ENCODE results near the gene HSPA1A. TPM values are rescaled to one million over a fixed set of nuclear protein-coding genes. Genes with fewer than 3 reads are reported as not detected.

HSPA1A gene
- total RNA-seq, 1 experiment from 2014 or later: 51.2 TPM

DNA sequence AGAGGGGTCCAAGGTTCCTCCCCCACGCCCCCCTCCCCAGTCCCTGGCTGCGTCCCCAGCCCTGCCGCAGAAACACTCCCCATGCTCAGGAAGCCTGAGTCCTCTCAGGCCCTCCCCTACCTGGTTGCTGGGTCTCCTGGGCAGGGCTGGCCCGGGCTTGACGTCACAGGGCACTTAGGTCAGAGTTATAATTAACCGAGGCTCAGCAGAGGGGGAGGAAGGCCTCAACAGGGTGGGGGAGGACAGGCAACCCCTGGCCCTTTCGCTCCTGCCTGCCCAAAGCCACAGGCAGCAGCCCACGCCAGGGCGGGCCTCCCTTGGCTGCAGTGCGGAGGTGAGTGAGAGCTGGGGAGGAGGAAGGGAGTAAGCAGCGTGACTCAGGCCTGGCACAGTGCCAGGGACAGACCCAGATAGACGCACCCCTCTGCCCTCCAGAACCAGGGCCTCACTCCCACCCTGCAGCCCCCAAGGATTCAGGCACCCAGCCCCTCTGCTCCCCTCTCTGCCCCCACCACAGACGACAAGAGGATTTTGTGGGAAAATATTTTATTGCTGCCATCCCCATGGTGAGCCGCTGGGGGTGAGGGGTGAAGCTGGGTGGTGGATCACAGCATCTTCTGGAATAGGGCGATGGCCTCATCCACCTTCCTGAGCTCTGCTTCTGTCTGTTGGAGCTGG, 38.2 kb upstream of the HSPA1A start, which contains the start of gene VWA7:
TSS of gene VWA7 (minus strand) at position 340 of the 678 bp plus-strand sequence. CDS start 549 bp downstream, outside the sequence.
- H2AK5ac ChIP-seq (ENCODE audit: insufficient read length, low read length): no peak within 1 kb of the TSS
- no peak within 1 kb of the TSS for H3K14ac ChIP-seq (ENCODE audit: insufficient read depth, low read length)
- Mint-ChIP-seq H3K36me3 (ENCODE audit: insufficient read depth in 1 of 3, low read depth in 3 of 3) (peaks cover 24 to 45% (median 30%) of the 10 kb centered on the region in 3 experiments; a peak in 6 of 7 replicates), H3K27me3 (ENCODE audit: low read depth) (no peaks in the 10 kb centered on the region), H3K4me3 (no peak within 1 kb of the TSS), H3K9me3 (no peaks in the 10 kb centered on the region), H3K27ac (peak within 1 kb of the TSS in 2 of 3 experiments; percentile 52 to 61; a peak in 4 of 7 replicates), H3K4me1 (peaks cover 5 to 10% of the 10 kb centered on the region in 2 experiments; a peak in 3 of 4 replicates)
- H2BK12ac ChIP-seq (ENCODE audit: insufficient read length, low read depth, low read length): no peak within 1 kb of the TSS
- no peak within 1 kb of the TSS for H3K18ac ChIP-seq (ENCODE audit: insufficient read length, low read depth, low read length)
- H3K4me2 ChIP-seq (ENCODE audit: insufficient read depth, insufficient read length, low read length): no peak within 1 kb of the TSS
- DNase-seq: no peak
- H3K27ac ChIP-seq (ENCODE audit: insufficient read length, low read depth, low read length): no peak within 1 kb of the TSS
- H4K8ac ChIP-seq (replicated peaks; ENCODE audit: insufficient read length, low read depth, low read length): no peak within 1 kb of the TSS
- no CpG with 5 or more reads among the region's 15 CpGs for WGBS (ENCODE audit: extremely low coverage, insufficient read length, low lambda C conversion rate)
- H3K56ac ChIP-seq (ENCODE audit: insufficient read length, low read depth, low read length): no peak within 1 kb of the TSS
- TF ChIP-seq, protein P1, sequence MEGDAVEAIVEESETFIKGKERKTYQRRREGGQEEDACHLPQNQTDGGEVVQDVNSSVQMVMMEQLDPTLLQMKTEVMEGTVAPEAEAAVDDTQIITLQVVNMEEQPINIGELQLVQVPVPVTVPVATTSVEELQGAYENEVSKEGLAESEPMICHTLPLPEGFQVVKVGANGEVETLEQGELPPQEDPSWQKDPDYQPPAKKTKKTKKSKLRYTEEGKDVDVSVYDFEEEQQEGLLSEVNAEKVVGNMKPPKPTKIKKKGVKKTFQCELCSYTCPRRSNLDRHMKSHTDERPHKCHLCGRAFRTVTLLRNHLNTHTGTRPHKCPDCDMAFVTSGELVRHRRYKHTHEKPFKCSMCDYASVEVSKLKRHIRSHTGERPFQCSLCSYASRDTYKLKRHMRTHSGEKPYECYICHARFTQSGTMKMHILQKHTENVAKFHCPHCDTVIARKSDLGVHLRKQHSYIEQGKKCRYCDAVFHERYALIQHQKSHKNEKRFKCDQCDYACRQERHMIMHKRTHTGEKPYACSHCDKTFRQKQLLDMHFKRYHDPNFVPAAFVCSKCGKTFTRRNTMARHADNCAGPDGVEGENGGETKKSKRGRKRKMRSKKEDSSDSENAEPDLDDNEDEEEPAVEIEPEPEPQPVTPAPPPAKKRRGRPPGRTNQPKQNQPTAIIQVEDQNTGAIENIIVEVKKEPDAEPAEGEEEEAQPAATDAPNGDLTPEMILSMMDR (conservative IDR thresholded peaks at IDR 0.05): no peak
- H3K23me2 ChIP-seq (ENCODE audit: insufficient read length, low read depth, low read length, poor library complexity, severe bottlenecking): no peaks in the 10 kb centered on the region
- H4K5ac ChIP-seq (ENCODE audit: insufficient read length, low read depth, low read length): no peak within 1 kb of the TSS
- H3K9ac ChIP-seq (ENCODE audit: extremely low read depth, insufficient read length, low read length): no peak within 1 kb of the TSS
- no peaks in the 10 kb centered on the region for H3K4me1 ChIP-seq (ENCODE audit: insufficient read depth, low read length)
- no peak within 1 kb of the TSS for H2AFZ ChIP-seq (ENCODE audit: low read length)
- H4K91ac ChIP-seq (ENCODE audit: insufficient read length, low read depth, low read length): no peak within 1 kb of the TSS
- no peaks in the 10 kb centered on the region for H4K20me1 ChIP-seq (ENCODE audit: control insufficient read depth, insufficient read depth, insufficient read length)
- H3K4ac ChIP-seq (ENCODE audit: low read depth, low read length): no peak within 1 kb of the TSS
- H2BK5ac ChIP-seq (ENCODE audit: insufficient read length, low read length): no peak within 1 kb of the TSS
- H3K79me2 ChIP-seq (ENCODE audit: insufficient read depth, low read length): no peaks in the 10 kb centered on the region
- no peaks in the 10 kb centered on the region for H3K79me1 ChIP-seq (ENCODE audit: insufficient read depth, low read depth, low read length, poor library complexity, severe bottlenecking)
- no peak within 1 kb of the TSS for H3T11ph ChIP-seq (ENCODE audit: low read length)
- no peak within 1 kb of the TSS for H2BK120ac ChIP-seq (ENCODE audit: low read depth, low read length, poor library complexity, severe bottlenecking)
- H2BK20ac ChIP-seq (ENCODE audit: low read depth, low read length, poor library complexity, severe bottlenecking): no peak within 1 kb of the TSS
- no peaks in the 10 kb centered on the region for H3K9me3 ChIP-seq (ENCODE audit: control insufficient read depth, low read depth, low read length)
- H2BK15ac ChIP-seq (ENCODE audit: low read depth, low read length): no peak within 1 kb of the TSS
- H3K23ac ChIP-seq (ENCODE audit: insufficient read length, low read depth, low read length): no peak within 1 kb of the TSS
- H3K27me3 ChIP-seq (ENCODE audit: insufficient read depth, low read length): no peaks in the 10 kb centered on the region
